ENCODE measurements around the gene CFL1. TPM values are rescaled to one million over a fixed set of nuclear protein-coding genes. Genes with fewer than 3 reads are reported as not detected.
A peak's percentile ranks its signal among the peaks of the same experiment; 100 is the strongest.

The CFL1 gene
- total RNA-seq, 4 donors from 2014 or later = 1,308 to 1,852 (median 1,703) TPM

GRCh38 chr11:65882120-65883057 is 24.4 kb upstream of the CFL1 start:
- intact Hi-C loops (cut with DNase I; ENCODE audit: low total_unique reads) (loop anchor here (5.0 kb wide), 1 partner anchor 110 kb away; no protein-coding TSS in a partner anchor), in situ Hi-C loops (cut with MboI; ENCODE audit: low pct_ligation_motif_present in 1 of 4, low pct_unique_long_range_greater_than_20kb in 1 of 4, low sequenced_read_pairs in 3 of 4) (loop anchor here in 3 of 4 donors (10.0 to 25.0 kb wide), 2 partner anchors 102 to 105 kb away; no protein-coding TSS in a partner anchor)
- H3K27ac ChIP-seq = no peak overlapping the region
- peak; percentile 6 for DNase-seq
- no peaks in the 10 kb centered on the region for H3K27me3 ChIP-seq
- TF ChIP-seq POLR2AphosphoS5 (IDR thresholded peaks at IDR 0.05) = no peak
- TF ChIP-seq POLR2A (IDR thresholded peaks at IDR 0.05) = no peak
- TF ChIP-seq, protein P1, sequence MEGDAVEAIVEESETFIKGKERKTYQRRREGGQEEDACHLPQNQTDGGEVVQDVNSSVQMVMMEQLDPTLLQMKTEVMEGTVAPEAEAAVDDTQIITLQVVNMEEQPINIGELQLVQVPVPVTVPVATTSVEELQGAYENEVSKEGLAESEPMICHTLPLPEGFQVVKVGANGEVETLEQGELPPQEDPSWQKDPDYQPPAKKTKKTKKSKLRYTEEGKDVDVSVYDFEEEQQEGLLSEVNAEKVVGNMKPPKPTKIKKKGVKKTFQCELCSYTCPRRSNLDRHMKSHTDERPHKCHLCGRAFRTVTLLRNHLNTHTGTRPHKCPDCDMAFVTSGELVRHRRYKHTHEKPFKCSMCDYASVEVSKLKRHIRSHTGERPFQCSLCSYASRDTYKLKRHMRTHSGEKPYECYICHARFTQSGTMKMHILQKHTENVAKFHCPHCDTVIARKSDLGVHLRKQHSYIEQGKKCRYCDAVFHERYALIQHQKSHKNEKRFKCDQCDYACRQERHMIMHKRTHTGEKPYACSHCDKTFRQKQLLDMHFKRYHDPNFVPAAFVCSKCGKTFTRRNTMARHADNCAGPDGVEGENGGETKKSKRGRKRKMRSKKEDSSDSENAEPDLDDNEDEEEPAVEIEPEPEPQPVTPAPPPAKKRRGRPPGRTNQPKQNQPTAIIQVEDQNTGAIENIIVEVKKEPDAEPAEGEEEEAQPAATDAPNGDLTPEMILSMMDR (IDR thresholded peaks at IDR 0.05) = no peak
- no peak for TF ChIP-seq EP300 (IDR thresholded peaks at IDR 0.05; ENCODE audit: low read depth)
- H3K4me1 ChIP-seq = peaks cover 3 to 20% (median 6%) of the 10 kb centered on the region in 4 donors
- H3K36me3 ChIP-seq = peaks cover 0 to 5% (median 0%) of the 10 kb centered on the region in 4 donors
- H3K4me3 ChIP-seq = no peak overlapping the region
- no peaks in the 10 kb centered on the region for H3K9me3 ChIP-seq
- 90% methylated on average over 26 of the region's 30 CpGs; no CpG with 5 or more reads in 1 of the 2 donors for WGBS, 2 donors (ENCODE audit: low coverage in 1 of 2)

DNA sequence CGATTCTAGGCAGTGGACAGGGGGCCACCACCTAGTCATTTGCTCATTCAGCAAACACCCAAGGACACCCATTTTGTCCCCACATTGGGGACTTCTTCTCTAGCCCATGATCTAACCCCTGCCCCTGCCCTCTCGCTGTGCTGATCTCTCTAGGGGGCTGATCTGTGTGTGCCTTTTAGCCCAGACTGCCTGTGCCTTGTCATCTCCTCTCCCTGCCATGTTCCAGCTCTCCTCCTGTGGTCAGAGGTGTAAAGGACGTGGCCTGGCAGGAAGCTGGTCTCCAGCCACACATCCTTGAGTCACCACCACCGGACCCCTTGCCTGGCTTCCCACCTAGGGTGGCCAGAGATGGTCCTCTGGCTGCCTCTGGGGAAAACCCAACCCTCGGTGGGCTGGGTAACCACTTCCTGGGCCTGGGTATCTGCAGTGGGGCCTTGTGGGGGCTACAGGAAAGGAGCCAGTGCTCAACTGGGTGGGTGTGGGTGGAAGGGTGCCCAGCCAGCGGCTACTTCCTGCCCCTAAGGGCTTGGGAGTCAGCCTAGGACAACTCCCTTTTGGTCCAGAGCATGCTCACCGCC is 23.0 kb upstream of the CFL1 start:
- H3K36me3 ChIP-seq = peaks cover 0 to 5% (median 0%) of the 10 kb centered on the region in 4 donors
- no peak for DNase-seq
- no peaks in the 10 kb centered on the region for H3K27me3 ChIP-seq
- H3K27ac ChIP-seq = no peak overlapping the region
- no peaks in the 10 kb centered on the region for H3K9me3 ChIP-seq
- intact Hi-C loops (cut with DNase I; ENCODE audit: low total_unique reads) (loop anchor here (5.0 kb wide), 1 partner anchor 111 kb away; no protein-coding TSS in a partner anchor), in situ Hi-C loops (cut with MboI; ENCODE audit: low pct_ligation_motif_present in 1 of 4, low pct_unique_long_range_greater_than_20kb in 1 of 4, low sequenced_read_pairs in 3 of 4) (loop anchor here in 3 of 4 donors (10.0 to 25.0 kb wide), 2 partner anchors 104 to 106 kb away; no protein-coding TSS in a partner anchor)
- WGBS, 2 donors (ENCODE audit: low coverage in 1 of 2) = 66% methylated on average over 7 of the region's 7 CpGs; no CpG with 5 or more reads in 1 of the 2 donors
- H3K4me3 ChIP-seq = no peak overlapping the region
- peaks cover 0 to 10% (median 3%) of the 10 kb centered on the region in 4 donors for H3K4me1 ChIP-seq
- TF ChIP-seq, protein P1 (IDR thresholded peaks at IDR 0.05) = no peak
- no peak for TF ChIP-seq POLR2A (IDR thresholded peaks at IDR 0.05)
- no peak for TF ChIP-seq POLR2AphosphoS5 (IDR thresholded peaks at IDR 0.05)
- no peak for TF ChIP-seq EP300 (IDR thresholded peaks at IDR 0.05; ENCODE audit: low read depth)

- in situ Hi-C loops (cut with MboI; ENCODE audit: low pct_ligation_motif_present in 1 of 4, low pct_unique_long_range_greater_than_20kb in 1 of 4, low sequenced_read_pairs in 3 of 4) = loop anchor here in 3 of 4 donors (10.0 to 25.0 kb wide), 2 partner anchors 105 to 107 kb away; no protein-coding TSS in a partner anchor
- Histone ChIP-seq H3K27me3 (no peaks in the 10 kb centered on the region), H3K4me1 (peaks cover 0 to 7% (median 3%) of the 10 kb centered on the region in 4 donors), H3K27ac (no peak overlapping the region), H3K9me3 (no peaks in the 10 kb centered on the region), H3K36me3 (peaks cover 0 to 5% (median 0%) of the 10 kb centered on the region in 4 donors), H3K4me3 (no peak overlapping the region)
- 71% methylated on average over 7 of the region's 7 CpGs; no CpG with 5 or more reads in 1 of the 2 donors for WGBS, 2 donors (ENCODE audit: low coverage in 1 of 2)
- intact Hi-C loops (cut with DNase I; ENCODE audit: low total_unique reads) = loop anchor here (5.0 kb wide), 1 partner anchor 112 kb away; no protein-coding TSS in a partner anchor
- TF ChIP-seq, protein P1 (IDR thresholded peaks at IDR 0.05) = no peak
- TF ChIP-seq POLR2A (IDR thresholded peaks at IDR 0.05) (no peak), POLR2AphosphoS5 (IDR thresholded peaks at IDR 0.05) (no peak), EP300 (IDR thresholded peaks at IDR 0.05; ENCODE audit: low read depth) (no peak)
- DNase-seq = no peak
Observed at GRCh38 chr11:65880027-65880426, 22.0 kb upstream of the CFL1 start.
